Gastrocnemius medialis (tissue), 4 donors: Measurements from ENCODE around the gene GPS2.

Experiments used
- CTCF ChIP-seq, 5 experiments: fragments of 450-650 bp in 3 of 5; fragments of 200-600 bp in 2 of 5; sonication (generic) in 2 of 5; IDR thresholded peaks in 4 of 5; conservative IDR thresholded peaks in 1 of 5; 1 replicate in 4 of 5; 2 replicates in 1 of 5; pipeline ENCODE4 v1.5.1; 2016 to 2019; ENCODE audit warnings: antibody characterized with exemption in 5 of 5, mild to moderate bottlenecking in 3 of 5, moderate library complexity in 3 of 5
- POLR2A ChIP-seq, 2 donors: fragments of 450-650 bp; IDR thresholded peaks; one replicate each; pipeline ENCODE4 v1.6.1; 2017; ENCODE audit warnings: antibody characterized with exemption in 2 of 2, mild to moderate bottlenecking in 2 of 2, moderate library complexity in 2 of 2

- TF ChIP-seq CTCF (IDR thresholded peaks at IDR 0.05 in 4 of 5, conservative IDR thresholded peaks at IDR 0.05 in 1 of 5), result no peak
- no peak for TF ChIP-seq POLR2A (IDR thresholded peaks at IDR 0.05)
Measured at GRCh38 chr17:7356756-7357155, 41.6 kb upstream of the GPS2 start.
